ENCODE results near the gene HOGA1.
"Not testable (repeated sequence)": the region's sequence is repeated elsewhere in the genome, so short reads cannot be mapped to it uniquely, and the experiment has no call there.

HOGA1 gene

GRCh38 chr10:97607095-97607636 is 23.0 kb downstream of the HOGA1 start:
- no peak for DNase-seq (ENCODE audit: low read depth in 2 of 2, low spot score in 1 of 2)

- no peak for DNase-seq (ENCODE audit: low read depth in 2 of 2, low spot score in 1 of 2)
Observed at GRCh38 chr10:97608991-97609561, 24.9 kb downstream of the HOGA1 start.

- no peak for DNase-seq (ENCODE audit: low read depth in 2 of 2, low spot score in 1 of 2)
Observed at GRCh38 chr10:97611473-97611872, 27.3 kb downstream of the HOGA1 start.

GRCh38 chr10:97612386-97612785 is 28.2 kb downstream of the HOGA1 start:
- DNase-seq (ENCODE audit: low read depth in 2 of 2, low spot score in 1 of 2): no peak

- no peak for DNase-seq (ENCODE audit: low read depth in 2 of 2, low spot score in 1 of 2)
Observed at GRCh38 chr10:97618285-97618684, 34.1 kb downstream of the HOGA1 start.

- no peak for DNase-seq (ENCODE audit: low read depth in 2 of 2, low spot score in 1 of 2)
Observed at GRCh38 chr10:97618733-97619132, 34.5 kb downstream of the HOGA1 start.

GRCh38 chr10:97623277-97623676 is 39.1 kb downstream of the HOGA1 start:
- no peak for DNase-seq (ENCODE audit: low read depth in 2 of 2, low spot score in 1 of 2)

GRCh38 chr10:97627731-97628130 is 43.5 kb downstream of the HOGA1 start:
- no peak for DNase-seq (ENCODE audit: low read depth in 2 of 2, low spot score in 1 of 2)

GRCh38 chr10:97628228-97628627 is 44.0 kb downstream of the HOGA1 start:
- DNase-seq (ENCODE audit: low read depth in 2 of 2, low spot score in 1 of 2): no peak

- no peak for DNase-seq (ENCODE audit: low read depth in 2 of 2, low spot score in 1 of 2)
Observed at GRCh38 chr10:97629289-97629688, 45.1 kb downstream of the HOGA1 start.

- DNase-seq (ENCODE audit: low read depth in 2 of 2, low spot score in 1 of 2): no peak
Observed at GRCh38 chr10:97631098-97631497, 46.9 kb downstream of the HOGA1 start.

GRCh38 chr10:97632949-97633884 is 49.0 kb downstream of the HOGA1 start, which contains the start of gene MORN4:
MORN4 (minus strand) TSS chr10:97633500; CDS start chr10:97619653, 13,847 bp downstream.
- DNase-seq (ENCODE audit: low read depth in 2 of 2, low spot score in 1 of 2): peak; percentile 68 to 78

- no peak for DNase-seq (ENCODE audit: low read depth in 2 of 2, low spot score in 1 of 2)
Observed at GRCh38 chr10:97633921-97634320, 49.7 kb downstream of the HOGA1 start.

- DNase-seq (ENCODE audit: low read depth in 2 of 2, low spot score in 1 of 2): no peak
Observed at GRCh38 chr10:97635577-97635976, 51.4 kb downstream of the HOGA1 start.

GRCh38 chr10:97639090-97639489 is 54.9 kb downstream of the HOGA1 start:
- DNase-seq (ENCODE audit: low read depth in 2 of 2, low spot score in 1 of 2): not testable (repeated sequence)

GRCh38 chr10:97640174-97640867 is 56.1 kb downstream of the HOGA1 start, which contains the start of gene PI4K2A:
PI4K2A (plus strand) TSS chr10:97640671; CDS start chr10:97640743, 72 bp downstream.
- DNase-seq (ENCODE audit: low read depth in 2 of 2, low spot score in 1 of 2): peak; percentile 98 to 99

- DNase-seq (ENCODE audit: low read depth in 2 of 2, low spot score in 1 of 2): no peak
Observed at GRCh38 chr10:97640868-97641811, 57.0 kb downstream of the HOGA1 start.

- not testable (repeated sequence) for DNase-seq (ENCODE audit: low read depth in 2 of 2, low spot score in 1 of 2)
Observed at GRCh38 chr10:97642471-97643159, 58.4 kb downstream of the HOGA1 start.

- DNase-seq (ENCODE audit: low read depth in 2 of 2, low spot score in 1 of 2): no peak
Observed at GRCh38 chr10:97643441-97643985, 59.3 kb downstream of the HOGA1 start.
